CD4-positive, alpha-beta T cell (primary cell): ENCODE data around the gene GPR17. TPM values are rescaled to one million over a fixed set of nuclear protein-coding genes. Genes with fewer than 3 reads are reported as not detected.

Experiments
- ATAC-seq: fragments of 200-7000 bp; cut with Tn5 transposase; one replicate; pipeline ENCODE4 v1.10.0; 2022; ENCODE audit warnings: mild to moderate bottlenecking; ENCODE audit not compliant: poor library complexity
- CTCF ChIA-PET: fragments of 350-600 bp; sonication (Branson Sonifier 250); formaldehyde crosslinking; loops from one replicate; lab custom pipeline; 2021; ENCODE audit warnings: antibody characterized with exemption, inconsistent platforms; lab: Charles Lee
- POLR2A ChIA-PET: fragments of 350-600 bp; sonication (Branson Sonifier 250); formaldehyde crosslinking; loops from one replicate; lab custom pipeline; 2021; ENCODE audit warnings: antibody characterized with exemption, inconsistent platforms; lab: Charles Lee
- DNase-seq, 14 experiments: peaks; one replicate each; pipeline ENCODE4 v3.0.0-alpha.2; 2013 to 2020; ENCODE audit warnings: mixed read lengths in 2 of 14
- H3K27ac ChIP-seq, 2 donors: one replicate each; pipeline versions ENCODE4 v1.5.1 to v1.7.0; 2013; ENCODE audit warnings: low read length in 2 of 2, low read depth in 1 of 2, mild to moderate bottlenecking in 1 of 2
- H3K27me3 ChIP-seq, 2 experiments: 1 replicate in 1 of 2; 2 replicates in 1 of 2; pipeline versions ENCODE4 v1.6.1 to v1.7.0; 2013; ENCODE audit warnings: low read length in 2 of 2, control low read depth in 1 of 2, mild to moderate bottlenecking in 1 of 2, moderate library complexity in 1 of 2; ENCODE audit not compliant: insufficient read depth in 2 of 2, control insufficient read depth in 1 of 2
- H3K36me3 ChIP-seq: one replicate; pipeline ENCODE4 v1.6.1; 2013; ENCODE audit warnings: low read length, control low read depth; ENCODE audit not compliant: insufficient read depth
- H3K4me1 ChIP-seq: one replicate; pipeline ENCODE4 v1.6.1; 2013; ENCODE audit warnings: low read length, control low read depth; ENCODE audit not compliant: insufficient read depth
- H3K4me3 ChIP-seq: one replicate; pipeline ENCODE4 v1.5.1; 2013; ENCODE audit warnings: mild to moderate bottlenecking, low read length, moderate library complexity
- H3K9me3 ChIP-seq, 2 experiments: 1 replicate in 1 of 2; 2 replicates in 1 of 2; pipeline versions ENCODE4 v1.6.1 to v1.7.0; 2013; ENCODE audit warnings: low read length in 2 of 2, mild to moderate bottlenecking in 2 of 2, control low read depth in 1 of 2, moderate library complexity in 1 of 2; ENCODE audit not compliant: control insufficient read depth in 1 of 2, insufficient read depth in 1 of 2
- H3K27ac Mint-ChIP-seq: one replicate; pipeline ENCODE4 v1.8.0; 2020; ENCODE audit warnings: mixed read lengths
- H3K27me3 Mint-ChIP-seq: one replicate; pipeline ENCODE4 v1.8.0; 2021; ENCODE audit warnings: mixed read lengths
- H3K36me3 Mint-ChIP-seq: one replicate; pipeline ENCODE4 v1.8.0; 2021; ENCODE audit warnings: low read depth, mixed read lengths
- H3K4me1 Mint-ChIP-seq: one replicate; pipeline ENCODE4 v1.8.0; 2021; ENCODE audit warnings: low read depth, mixed read lengths
- H3K4me3 Mint-ChIP-seq: one replicate; pipeline ENCODE4 v1.8.0; 2020; ENCODE audit warnings: mild to moderate bottlenecking, mixed read lengths
- H3K9me3 Mint-ChIP-seq: one replicate; pipeline ENCODE4 v1.8.0; 2020; ENCODE audit warnings: mixed read lengths
- CTCF ChIP-seq: fragments of 200-600 bp; IDR thresholded peaks from one replicate; pipeline ENCODE4 v1.8.0; 2022; ENCODE audit warnings: antibody characterized with exemption, mild to moderate bottlenecking
- intact Hi-C, 2 experiments: fragments of 100-400 bp; cut with DNase I in 1 of 2; cut with micrococcal nuclease in 1 of 2; formaldehyde crosslinking; loops; one replicate each; pipeline versions ENCODE4 v1.15.1 to v1.9.0; 2023 to 2025; cut with DNase I, micrococcal nuclease
- total RNA-seq, 174 experiments: library from RNA in 2 of 174; stranded (reverse) in 2 of 174; gene quantifications; one replicate each; pipeline ENCODE4 v1.2.3 and lab custom pipeline; 2021 to 2026

Gene GPR17
- total RNA-seq, 2 experiments from 2014 or later, result not detected

- Mint-ChIP-seq H3K9me3 (no peaks in the 10 kb centered on the region), H3K27me3 (no peaks in the 10 kb centered on the region), H3K4me1 (peaks cover 7% of the 10 kb centered on the region), H3K27ac (no peak overlapping the region), H3K4me3 (no peak overlapping the region), H3K36me3 (no peaks in the 10 kb centered on the region)
- ChIA-PET CTCF (no interaction called here), POLR2A (interaction anchor here (1.1 kb wide), 1 partner anchor 15 kb away, joined by 3 read pairs; no protein-coding TSS in a partner anchor)
- no peaks in the 10 kb centered on the region for H3K9me3 ChIP-seq
- DNase-seq (no peak), ATAC-seq (no peak)
- TF ChIP-seq CTCF, result no peak
- no peaks in the 10 kb centered on the region for H3K27me3 ChIP-seq
- intact Hi-C loops, result no loop called here
- H3K4me3 ChIP-seq, result no peak overlapping the region
- H3K27ac ChIP-seq, result no peak overlapping the region
- H3K36me3 ChIP-seq, result no peaks in the 10 kb centered on the region
- no peaks in the 10 kb centered on the region for H3K4me1 ChIP-seq
These were observed 48.6 kb upstream of the GPR17 start for GRCh38 chr2:127597046-127597983.

GRCh38 chr2:127597984-127598380 is 48.0 kb upstream of the GPR17 start:
- H3K4me3 ChIP-seq, result no peak overlapping the region
- H3K27ac ChIP-seq, result no peak overlapping the region
- no peaks in the 10 kb centered on the region for H3K36me3 Mint-ChIP-seq
- no peaks in the 10 kb centered on the region for H3K9me3 ChIP-seq
- DNase-seq (no peak), ATAC-seq (no peak)
- H3K4me1 Mint-ChIP-seq, result peaks cover 7% of the 10 kb centered on the region
- no peak for TF ChIP-seq CTCF
- H3K27me3 Mint-ChIP-seq, result no peaks in the 10 kb centered on the region
- H3K4me3 Mint-ChIP-seq, result no peak overlapping the region
- intact Hi-C loops, result no loop called here
- no peaks in the 10 kb centered on the region for H3K36me3 ChIP-seq
- no peaks in the 10 kb centered on the region for H3K27me3 ChIP-seq
- no peaks in the 10 kb centered on the region for H3K9me3 Mint-ChIP-seq
- CTCF ChIA-PET, result no interaction called here
- POLR2A ChIA-PET, result interaction anchor here (1.1 kb wide), 1 partner anchor 14 kb away, joined by 3 read pairs; no protein-coding TSS in a partner anchor
- no peak overlapping the region for H3K27ac Mint-ChIP-seq
- no peaks in the 10 kb centered on the region for H3K4me1 ChIP-seq

GRCh38 chr2:127598711-127599110 is 47.2 kb upstream of the GPR17 start:
- Mint-ChIP-seq H3K36me3 (no peaks in the 10 kb centered on the region), H3K4me3 (no peak overlapping the region), H3K27ac (no peak overlapping the region), H3K4me1 (peaks cover 7% of the 10 kb centered on the region), H3K27me3 (no peaks in the 10 kb centered on the region), H3K9me3 (no peaks in the 10 kb centered on the region)
- H3K9me3 ChIP-seq, result no peaks in the 10 kb centered on the region
- TF ChIP-seq CTCF, result no peak
- intact Hi-C loops, result no loop called here
- H3K4me1 ChIP-seq, result no peaks in the 10 kb centered on the region
- no peaks in the 10 kb centered on the region for H3K36me3 ChIP-seq
- ChIA-PET CTCF (no interaction called here), POLR2A (no interaction called here)
- no peak overlapping the region for H3K4me3 ChIP-seq
- no peaks in the 10 kb centered on the region for H3K27me3 ChIP-seq
- no peak overlapping the region for H3K27ac ChIP-seq
- no peak for ATAC-seq
- DNase-seq, result no peak
